PC-9 (cell line): ENCODE measurements around the gene NDUFV3.
A peak's percentile ranks its signal among the peaks of the same experiment; 100 is the strongest.

ENCODE experiments used
- EZH2 ChIP-seq: fragments of 200-600 bp; sonication (generic); IDR thresholded peaks from 2 replicates; pipeline ENCODE4 v1.8.0; 2017; ENCODE audit warnings: antibody characterized with exemption, low read depth
- TF ChIP-seq, protein P1 (sequence below): fragments of 200-600 bp; sonication (generic); conservative IDR thresholded peaks from 2 replicates; pipeline ENCODE4 v1.6.1; 2017; ENCODE audit warnings: mixed run types, antibody characterized with exemption, mild to moderate bottlenecking, moderate library complexity

DNA sequence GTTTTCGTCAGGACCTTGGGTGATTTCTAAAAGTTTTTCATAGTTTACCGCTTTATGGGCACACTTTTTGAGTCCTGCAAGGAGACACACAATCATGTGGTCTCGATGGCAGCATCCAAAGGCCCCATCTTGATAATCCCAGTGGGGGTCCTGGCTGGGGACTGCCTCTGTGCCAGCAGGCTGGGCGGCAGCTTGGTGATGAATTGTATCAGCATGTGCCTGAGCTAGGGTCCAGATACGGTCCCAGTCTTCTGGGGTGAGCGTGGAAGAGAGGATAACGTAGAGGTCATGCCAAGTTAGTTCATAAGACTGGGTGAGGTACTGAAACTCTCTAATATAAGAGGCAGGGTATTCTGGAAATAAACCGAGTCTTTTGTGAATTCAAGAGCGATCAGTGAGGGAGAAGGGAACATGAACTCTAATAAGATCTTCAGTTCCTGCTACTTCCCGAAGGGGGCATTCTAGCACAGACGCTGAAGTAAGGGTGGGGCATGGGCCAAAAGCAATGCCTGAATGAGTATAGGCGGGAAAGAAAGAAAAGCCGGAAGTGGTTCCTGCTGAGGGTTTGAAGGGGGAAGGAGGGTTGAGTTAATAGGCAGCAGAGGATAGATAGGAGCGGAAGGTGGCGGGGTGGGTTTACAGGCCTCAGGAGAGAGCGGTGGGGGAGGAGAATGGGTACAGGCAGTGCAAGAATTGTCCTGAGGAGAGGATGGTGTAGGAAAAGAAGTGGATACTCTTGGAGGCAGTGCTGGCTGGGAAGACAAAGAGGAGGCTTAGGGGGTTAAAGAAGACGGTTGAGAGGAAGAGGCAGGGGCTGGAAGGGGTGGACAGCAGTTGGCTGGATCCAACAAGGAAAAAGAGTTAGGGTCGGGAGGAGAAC, 30.7 kb downstream of the NDUFV3 start:
- TF ChIP-seq EZH2: no peak
- TF ChIP-seq, protein P1, sequence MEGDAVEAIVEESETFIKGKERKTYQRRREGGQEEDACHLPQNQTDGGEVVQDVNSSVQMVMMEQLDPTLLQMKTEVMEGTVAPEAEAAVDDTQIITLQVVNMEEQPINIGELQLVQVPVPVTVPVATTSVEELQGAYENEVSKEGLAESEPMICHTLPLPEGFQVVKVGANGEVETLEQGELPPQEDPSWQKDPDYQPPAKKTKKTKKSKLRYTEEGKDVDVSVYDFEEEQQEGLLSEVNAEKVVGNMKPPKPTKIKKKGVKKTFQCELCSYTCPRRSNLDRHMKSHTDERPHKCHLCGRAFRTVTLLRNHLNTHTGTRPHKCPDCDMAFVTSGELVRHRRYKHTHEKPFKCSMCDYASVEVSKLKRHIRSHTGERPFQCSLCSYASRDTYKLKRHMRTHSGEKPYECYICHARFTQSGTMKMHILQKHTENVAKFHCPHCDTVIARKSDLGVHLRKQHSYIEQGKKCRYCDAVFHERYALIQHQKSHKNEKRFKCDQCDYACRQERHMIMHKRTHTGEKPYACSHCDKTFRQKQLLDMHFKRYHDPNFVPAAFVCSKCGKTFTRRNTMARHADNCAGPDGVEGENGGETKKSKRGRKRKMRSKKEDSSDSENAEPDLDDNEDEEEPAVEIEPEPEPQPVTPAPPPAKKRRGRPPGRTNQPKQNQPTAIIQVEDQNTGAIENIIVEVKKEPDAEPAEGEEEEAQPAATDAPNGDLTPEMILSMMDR: peak; percentile 79
